Activated naive CD4-positive, alpha-beta T cell (primary cell): ENCODE results near the gene MIPEP.
"Not testable (repeated sequence)": the region's sequence is repeated elsewhere in the genome, so short reads cannot be mapped to it uniquely, and the experiment has no call there.

Source experiments
- DNase-seq, 4 experiments: peaks; one replicate each; lab custom pipeline; 2025; lab: John Stamatoyannopoulos, UW

Gene MIPEP

GRCh38 chr13:23749288-23749873, 139.8 kb downstream of the MIPEP start:
- DNase-seq: no peak

- no peak for DNase-seq
Measured at GRCh38 chr13:23748109-23748990, 140.8 kb downstream of the MIPEP start.

GRCh38 chr13:23746141-23746540, 143.1 kb downstream of the MIPEP start:
- not testable (repeated sequence) for DNase-seq

- no peak for DNase-seq
Measured at GRCh38 chr13:23744315-23744714, 144.9 kb downstream of the MIPEP start.

GRCh38 chr13:23743278-23744076, 145.7 kb downstream of the MIPEP start:
- DNase-seq: no peak

- DNase-seq: no peak
Measured at GRCh38 chr13:23741879-23742510, 147.2 kb downstream of the MIPEP start.

GRCh38 chr13:23740002-23740401, 149.2 kb downstream of the MIPEP start:
- no peak for DNase-seq

GRCh38 chr13:23739596-23739995, 149.6 kb downstream of the MIPEP start:
- no peak for DNase-seq

- DNase-seq: no peak
Measured at GRCh38 chr13:23736541-23736940, 152.7 kb downstream of the MIPEP start.

GRCh38 chr13:23735329-23735728, 153.9 kb downstream of the MIPEP start:
- DNase-seq: no peak

- DNase-seq: no peak
Measured at GRCh38 chr13:23731709-23732108, 157.5 kb downstream of the MIPEP start.

- no peak for DNase-seq
Measured at GRCh38 chr13:23730251-23730650, 158.9 kb downstream of the MIPEP start.

GRCh38 chr13:23729531-23729930, 159.7 kb downstream of the MIPEP start:
- DNase-seq: no peak

GRCh38 chr13:23728807-23729206, 160.4 kb downstream of the MIPEP start:
- DNase-seq: no peak

- DNase-seq: no peak
Measured at GRCh38 chr13:23725922-23726321, 163.3 kb downstream of the MIPEP start.

GRCh38 chr13:23724196-23724970, 164.8 kb downstream of the MIPEP start:
- no peak for DNase-seq

GRCh38 chr13:23723471-23723870, 165.7 kb downstream of the MIPEP start:
- no peak for DNase-seq

- DNase-seq: no peak
Measured at GRCh38 chr13:23722726-23723453, 166.3 kb downstream of the MIPEP start.

- DNase-seq: no peak
Measured at GRCh38 chr13:23718996-23719395, 170.2 kb downstream of the MIPEP start.

GRCh38 chr13:23716401-23716800, 172.8 kb downstream of the MIPEP start:
- DNase-seq: no peak

GRCh38 chr13:23715762-23716235, 173.4 kb downstream of the MIPEP start:
- DNase-seq: no peak
